HG03064 (cell line): ENCODE measurements around the gene CHDH.
A peak's percentile ranks its signal among the peaks of the same experiment; 100 is the strongest.

Experiments used
- ATAC-seq: cut with Tn5 transposase; IDR thresholded peaks from one replicate; pipeline ENCODE4 v1.9.1; 2021; ENCODE audit warnings: low read depth; ENCODE audit not compliant: unreplicated experiment

Gene CHDH

GRCh38 chr3:53850895-53851294 is 4.7 kb upstream of the CHDH start:
- no peak for ATAC-seq

DNA sequence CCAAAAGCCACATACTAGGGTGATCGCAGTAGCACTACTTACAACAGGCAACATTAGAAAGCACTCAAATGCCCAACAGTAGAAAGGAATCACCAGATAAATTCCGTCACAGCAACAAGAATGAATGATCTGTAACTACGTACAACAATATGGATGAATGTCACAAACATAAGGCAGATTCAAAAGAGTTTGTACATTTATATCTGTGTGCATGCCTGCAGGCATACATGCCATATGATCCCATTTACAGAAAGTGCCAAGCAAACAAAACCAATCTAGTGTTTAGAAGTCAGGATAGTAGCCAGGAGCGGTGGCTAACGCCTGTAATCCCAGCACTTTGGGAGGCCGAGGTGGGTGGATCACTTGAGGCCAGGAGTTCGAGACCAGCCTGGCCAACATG is 3.7 kb upstream of the CHDH start:
- ATAC-seq: no peak

DNA sequence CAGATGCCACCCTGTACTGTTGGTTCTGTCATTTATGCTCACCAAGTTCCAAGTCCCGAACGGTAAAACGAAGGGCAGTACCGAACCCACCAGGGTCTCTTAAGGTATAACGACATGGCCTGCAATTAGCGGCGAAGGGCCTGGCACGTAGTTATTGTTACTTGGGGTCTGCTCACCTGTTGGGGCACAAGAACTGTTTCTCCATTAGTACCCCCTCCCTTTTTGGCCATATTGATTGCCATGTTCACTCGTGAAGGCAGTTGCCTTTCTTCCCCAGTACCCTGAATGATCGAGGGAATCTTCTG is 584 bp upstream of the CHDH start:
- no peak for ATAC-seq

DNA sequence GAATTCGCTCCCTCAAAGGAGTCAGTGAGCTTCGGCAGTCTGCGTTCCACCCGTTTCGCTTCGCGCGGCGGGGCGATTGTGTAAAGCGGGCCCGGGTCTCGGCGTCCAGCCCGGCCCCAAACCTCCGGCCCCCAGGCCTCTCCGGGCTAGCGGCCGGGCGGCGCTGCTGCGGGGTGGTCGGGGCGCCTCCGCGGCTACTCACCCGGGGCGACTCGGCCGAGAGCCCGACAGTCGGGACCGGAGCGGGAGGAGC is 412 bp downstream of the CHDH start:
- peak; percentile 9 for ATAC-seq

- ATAC-seq: peak; percentile 9
Measured at GRCh38 chr3:53845103-53845880, 927 bp downstream of the CHDH start.

DNA sequence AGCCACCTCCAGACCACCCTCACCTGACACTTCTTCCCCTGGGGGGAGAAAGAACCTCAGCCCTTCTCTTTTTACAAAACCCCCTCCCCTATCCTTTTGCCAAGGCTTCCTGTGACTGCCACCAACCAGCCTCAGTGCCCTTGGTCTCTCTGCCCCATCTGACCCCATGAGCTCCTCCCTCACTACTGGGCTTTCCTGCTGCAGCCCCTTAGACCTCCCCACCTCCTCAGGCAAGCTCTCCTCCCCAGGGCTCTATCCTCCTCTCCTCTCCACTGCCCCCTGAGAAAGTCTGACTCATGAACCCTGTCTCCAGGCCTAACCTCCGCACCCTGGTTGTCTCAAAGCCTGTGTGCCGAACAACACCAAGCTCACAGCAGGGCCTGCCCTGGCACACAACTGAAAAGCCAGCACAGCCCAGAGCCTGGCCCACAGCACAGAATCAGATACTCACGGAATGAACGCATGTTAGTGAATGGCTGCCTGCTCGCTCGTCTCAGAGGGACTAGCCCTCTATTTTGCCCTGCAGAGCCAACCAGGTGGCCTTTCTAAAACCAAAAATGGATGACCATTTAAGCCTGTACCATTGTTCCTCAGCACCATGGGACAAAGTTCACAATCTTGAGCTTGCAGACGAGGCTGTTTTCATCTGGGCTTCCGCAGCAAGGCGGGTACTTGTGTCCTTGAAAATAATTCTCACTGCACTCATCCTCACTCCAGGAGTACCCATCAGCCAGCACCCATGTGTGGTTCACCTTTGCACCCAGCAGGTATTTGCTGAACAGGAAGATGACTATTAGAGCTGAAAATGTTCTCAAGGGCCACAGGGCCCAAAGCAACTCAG is 1.7 kb downstream of the CHDH start:
- no peak for ATAC-seq

GRCh38 chr3:53843195-53844177 is 2.7 kb downstream of the CHDH start:
- ATAC-seq: no peak

- no peak for ATAC-seq
Measured at GRCh38 chr3:53842436-53843194, 3.6 kb downstream of the CHDH start.

GRCh38 chr3:53841296-53841695 is 4.9 kb downstream of the CHDH start:
- ATAC-seq: no peak

DNA sequence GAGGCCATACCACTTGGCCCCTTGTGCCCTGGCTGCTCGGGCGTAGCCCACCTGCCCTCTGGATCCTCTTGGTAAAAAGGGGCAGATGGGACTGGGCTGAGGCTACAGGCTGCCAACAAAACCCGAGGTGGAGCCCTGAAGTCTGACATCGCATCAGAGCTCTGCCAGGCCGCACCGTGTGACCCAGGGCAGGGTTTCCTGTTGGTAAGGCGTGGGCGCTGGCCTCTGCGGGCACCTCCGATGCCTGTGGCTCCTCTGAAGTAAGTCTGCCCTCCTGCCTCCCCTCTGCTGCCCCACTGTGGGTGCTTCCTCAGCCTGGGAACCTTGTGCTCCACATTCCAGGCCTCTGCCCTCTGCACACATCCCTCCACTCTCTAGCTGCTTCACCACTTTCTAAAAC is 8.9 kb downstream of the CHDH start:
- no peak for ATAC-seq

- ATAC-seq: no peak
Measured at GRCh38 chr3:53836084-53836872, 9.9 kb downstream of the CHDH start.

GRCh38 chr3:53835257-53835656 is 11.0 kb downstream of the CHDH start:
- no peak for ATAC-seq

DNA sequence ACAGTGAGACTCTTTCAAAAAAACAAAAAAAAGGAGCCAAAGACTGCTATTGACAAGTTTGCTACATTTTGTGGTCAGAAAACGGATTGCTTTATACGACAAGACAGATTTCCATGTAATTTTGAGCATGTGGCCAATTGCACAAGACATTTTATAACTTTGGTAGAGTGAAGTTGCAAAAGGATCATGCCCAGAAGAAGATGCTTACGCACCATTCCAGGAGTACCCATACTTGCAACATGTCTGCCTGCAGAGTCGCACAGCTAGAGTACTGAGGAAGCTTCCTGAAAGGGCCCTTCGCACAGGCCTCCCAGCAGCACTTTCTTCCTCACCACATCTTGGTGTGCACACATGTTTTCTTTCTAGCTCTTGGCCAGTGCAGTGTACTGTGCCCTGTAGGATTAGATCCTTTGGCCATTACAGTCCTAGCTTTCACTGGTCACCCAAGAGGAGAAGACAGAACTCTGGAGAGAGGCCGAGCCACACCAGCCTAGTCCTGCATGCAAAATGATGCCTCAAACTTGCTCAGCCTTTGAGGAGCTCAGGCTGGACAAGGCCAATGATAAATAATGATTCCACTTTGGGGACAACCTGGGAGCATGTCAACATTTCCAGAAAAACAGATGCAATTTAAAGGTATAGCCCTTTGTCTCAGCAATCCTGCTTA is 11.7 kb downstream of the CHDH start:
- ATAC-seq: no peak

DNA sequence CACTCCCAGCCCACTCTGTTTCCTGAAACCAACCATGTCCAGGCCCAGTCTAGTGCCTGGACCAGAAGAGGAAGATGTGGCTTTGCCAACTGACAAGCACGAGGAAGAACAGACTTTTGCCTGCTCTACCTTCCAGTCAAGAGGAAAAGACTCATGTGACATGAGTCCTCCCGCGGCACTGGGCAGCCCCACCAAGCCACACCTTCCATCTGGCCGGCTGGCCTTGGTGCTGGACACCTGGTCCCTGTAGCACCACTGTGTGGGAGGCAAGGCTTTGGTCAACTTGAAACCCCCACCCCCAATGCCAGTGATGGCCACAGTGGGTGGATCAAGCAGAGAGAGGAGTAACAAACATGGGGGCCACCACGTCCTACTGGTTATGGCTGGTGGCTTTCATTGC is 12.5 kb downstream of the CHDH start:
- no peak for ATAC-seq

GRCh38 chr3:53833053-53833645 is 13.1 kb downstream of the CHDH start:
- ATAC-seq: no peak

DNA sequence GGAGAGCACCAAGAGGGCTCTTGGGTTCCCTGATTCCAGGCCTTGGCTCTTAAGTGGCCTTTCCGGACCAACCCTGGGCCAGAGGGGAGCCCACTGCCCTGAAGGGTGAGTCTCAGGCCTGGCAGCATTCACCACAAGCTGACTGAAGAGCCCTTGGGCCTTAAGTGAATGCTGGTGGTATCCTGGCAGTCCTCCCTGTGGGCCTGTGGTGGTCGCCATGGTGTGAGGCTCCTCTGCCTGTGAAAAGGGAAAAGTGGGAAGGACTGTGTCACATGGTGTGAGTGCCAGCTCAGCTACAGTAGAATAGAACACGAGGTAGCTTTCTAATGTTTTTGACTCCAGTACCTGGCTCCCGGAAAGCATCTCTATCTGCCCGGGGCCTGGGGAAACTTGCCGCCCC is 15.3 kb downstream of the CHDH start:
- no peak for ATAC-seq

GRCh38 chr3:53829605-53830004 is 16.6 kb downstream of the CHDH start:
- no peak for ATAC-seq

- ATAC-seq: no peak
Measured at GRCh38 chr3:53828581-53828980, 17.6 kb downstream of the CHDH start.

GRCh38 chr3:53826048-53826447 is 20.2 kb downstream of the CHDH start:
- no peak for ATAC-seq
